Measurements from ENCODE around the gene RASAL3. TPM values are rescaled to one million over a fixed set of nuclear protein-coding genes. Genes with fewer than 3 reads are reported as not detected.

The RASAL3 gene
- total RNA-seq, 1 donor = not detected

DNA sequence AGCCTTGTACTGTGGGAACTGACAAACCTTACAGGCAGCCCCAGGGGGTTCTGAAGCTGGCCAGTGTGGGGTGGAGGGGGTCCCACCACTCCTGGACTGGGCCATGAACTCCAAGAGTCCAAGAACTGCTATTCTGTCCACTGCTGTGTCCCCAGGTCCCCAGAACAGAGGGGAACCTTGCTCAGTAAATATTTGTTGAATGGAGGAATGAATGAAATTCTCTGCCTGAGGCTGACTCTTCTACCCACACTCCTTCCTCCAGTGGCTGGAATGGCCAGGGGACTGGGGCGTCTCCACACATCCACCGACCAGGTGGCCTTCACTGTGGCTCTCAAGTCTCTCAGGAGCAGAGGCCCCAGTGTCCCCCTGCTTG, 26.2 kb downstream of the RASAL3 start:
- TF ChIP-seq, protein P1, sequence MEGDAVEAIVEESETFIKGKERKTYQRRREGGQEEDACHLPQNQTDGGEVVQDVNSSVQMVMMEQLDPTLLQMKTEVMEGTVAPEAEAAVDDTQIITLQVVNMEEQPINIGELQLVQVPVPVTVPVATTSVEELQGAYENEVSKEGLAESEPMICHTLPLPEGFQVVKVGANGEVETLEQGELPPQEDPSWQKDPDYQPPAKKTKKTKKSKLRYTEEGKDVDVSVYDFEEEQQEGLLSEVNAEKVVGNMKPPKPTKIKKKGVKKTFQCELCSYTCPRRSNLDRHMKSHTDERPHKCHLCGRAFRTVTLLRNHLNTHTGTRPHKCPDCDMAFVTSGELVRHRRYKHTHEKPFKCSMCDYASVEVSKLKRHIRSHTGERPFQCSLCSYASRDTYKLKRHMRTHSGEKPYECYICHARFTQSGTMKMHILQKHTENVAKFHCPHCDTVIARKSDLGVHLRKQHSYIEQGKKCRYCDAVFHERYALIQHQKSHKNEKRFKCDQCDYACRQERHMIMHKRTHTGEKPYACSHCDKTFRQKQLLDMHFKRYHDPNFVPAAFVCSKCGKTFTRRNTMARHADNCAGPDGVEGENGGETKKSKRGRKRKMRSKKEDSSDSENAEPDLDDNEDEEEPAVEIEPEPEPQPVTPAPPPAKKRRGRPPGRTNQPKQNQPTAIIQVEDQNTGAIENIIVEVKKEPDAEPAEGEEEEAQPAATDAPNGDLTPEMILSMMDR (IDR thresholded peaks at IDR 0.05; ENCODE audit: insufficient read depth, low read depth, low read length) = no peak
- no peak overlapping the region for H3K4me3 ChIP-seq (ENCODE audit: low read depth, low read length)
- DNase-seq (ENCODE audit: low read depth) = no peak

DNA sequence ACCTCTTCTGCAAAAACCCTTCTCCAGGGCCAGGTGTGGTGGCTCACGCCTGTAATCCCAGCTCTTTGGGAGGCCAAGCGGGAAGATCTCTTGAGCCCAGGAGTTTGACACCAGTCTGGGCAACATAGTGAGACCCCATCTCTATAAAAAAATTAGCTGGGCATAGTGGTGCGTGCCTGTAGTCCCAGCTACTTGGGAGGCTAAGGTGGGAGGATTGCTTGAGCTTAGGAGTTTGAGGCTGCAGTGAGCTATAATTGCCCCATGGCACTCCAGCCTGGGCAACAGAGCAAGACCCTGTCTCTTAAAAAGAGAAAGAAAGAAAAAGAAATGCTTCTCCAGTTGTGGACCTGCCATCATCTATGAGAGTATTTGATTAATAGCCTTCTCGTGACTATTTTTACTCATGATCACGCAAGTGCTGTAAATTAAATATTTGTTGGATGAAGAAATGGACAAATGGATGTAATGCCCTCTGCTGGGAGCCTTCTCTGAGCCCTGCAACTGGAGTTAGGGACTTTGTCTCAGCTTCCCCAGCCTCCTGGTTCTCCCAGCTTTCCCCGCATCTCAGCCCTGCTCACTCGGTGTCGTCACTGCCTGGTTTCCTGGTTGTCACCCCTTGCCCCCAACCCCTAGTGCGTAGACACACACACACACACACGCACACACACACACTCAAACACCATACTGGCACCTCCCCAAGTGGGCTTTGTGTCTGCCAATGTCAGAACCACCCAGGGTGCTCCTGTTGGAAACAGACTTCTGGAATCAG, 26.8 kb downstream of the RASAL3 start:
- TF ChIP-seq, protein P1 (IDR thresholded peaks at IDR 0.05; ENCODE audit: insufficient read depth, low read depth, low read length) = peak; percentile 36
- H3K4me3 ChIP-seq (ENCODE audit: low read depth, low read length) = no peak overlapping the region
- peak; percentile 50 for DNase-seq (ENCODE audit: low read depth)

DNA sequence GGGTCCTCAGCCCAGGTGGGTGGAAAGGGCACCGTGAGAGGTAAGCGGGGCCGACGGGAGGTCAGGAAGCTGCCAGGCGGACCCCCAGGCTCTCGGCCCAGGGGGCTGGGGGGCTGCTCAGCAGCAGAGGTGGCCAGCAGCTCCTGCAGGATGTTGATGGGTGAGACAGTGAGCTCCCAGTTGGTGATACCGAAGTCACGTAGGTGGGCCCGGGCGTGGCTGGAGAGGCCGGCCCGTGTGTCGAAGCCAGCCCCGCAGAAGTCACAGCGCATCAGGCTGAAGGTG, 27.6 kb downstream of the RASAL3 start:
- TF ChIP-seq, protein P1 (IDR thresholded peaks at IDR 0.05; ENCODE audit: insufficient read depth, low read depth, low read length) = no peak
- no peak overlapping the region for H3K4me3 ChIP-seq (ENCODE audit: low read depth, low read length)
- DNase-seq (ENCODE audit: low read depth) = no peak

DNA sequence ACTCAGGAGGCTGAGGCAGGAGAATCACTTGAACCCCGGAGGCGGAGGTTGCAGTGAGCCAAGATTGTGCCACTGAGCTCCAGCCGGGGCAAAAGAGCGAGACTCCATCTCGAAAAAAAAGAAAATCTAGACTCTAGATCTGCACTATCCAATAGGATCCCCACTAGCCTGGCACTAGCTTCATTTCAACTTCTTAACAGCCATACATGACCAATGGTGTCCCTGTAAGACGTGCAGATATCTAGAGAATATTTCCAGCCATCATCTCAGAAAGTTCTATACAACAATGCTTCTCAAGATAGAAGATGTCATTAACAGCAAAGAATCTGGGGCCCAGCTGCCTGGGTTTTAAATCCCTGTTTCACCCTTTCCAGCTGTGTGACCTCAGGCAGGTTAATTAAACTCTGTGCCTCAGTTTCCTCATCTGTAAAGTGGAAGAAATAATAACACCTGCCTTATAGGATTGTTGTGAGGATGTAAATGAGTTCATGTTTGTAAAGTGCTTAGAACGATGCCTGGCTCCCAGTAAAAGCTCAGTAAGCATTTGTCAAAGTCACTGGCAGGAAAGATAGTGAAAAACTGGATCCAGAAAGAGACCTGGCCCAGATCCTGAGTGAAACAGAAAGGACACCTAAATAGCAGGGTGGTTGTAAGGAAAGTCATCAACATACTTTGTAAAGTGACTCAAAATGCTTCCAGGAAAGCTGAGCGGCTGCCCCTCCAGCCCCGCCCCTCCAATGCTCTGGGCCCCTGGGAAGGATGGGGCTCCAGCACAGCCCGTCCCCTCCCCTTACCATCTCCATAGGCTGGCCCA, 28.1 kb downstream of the RASAL3 start:
- no peak overlapping the region for H3K4me3 ChIP-seq (ENCODE audit: low read depth, low read length)
- TF ChIP-seq, protein P1 (IDR thresholded peaks at IDR 0.05; ENCODE audit: insufficient read depth, low read depth, low read length) = no peak
- no peak for DNase-seq (ENCODE audit: low read depth)

- TF ChIP-seq, protein P1 (IDR thresholded peaks at IDR 0.05; ENCODE audit: insufficient read depth, low read depth, low read length) = no peak
- H3K4me3 ChIP-seq (ENCODE audit: low read depth, low read length) = peak overlapping the region; percentile 79
- DNase-seq (ENCODE audit: low read depth) = no peak
Observed at GRCh38 chr19:15433519-15434069, 30.8 kb downstream of the RASAL3 start.

DNA sequence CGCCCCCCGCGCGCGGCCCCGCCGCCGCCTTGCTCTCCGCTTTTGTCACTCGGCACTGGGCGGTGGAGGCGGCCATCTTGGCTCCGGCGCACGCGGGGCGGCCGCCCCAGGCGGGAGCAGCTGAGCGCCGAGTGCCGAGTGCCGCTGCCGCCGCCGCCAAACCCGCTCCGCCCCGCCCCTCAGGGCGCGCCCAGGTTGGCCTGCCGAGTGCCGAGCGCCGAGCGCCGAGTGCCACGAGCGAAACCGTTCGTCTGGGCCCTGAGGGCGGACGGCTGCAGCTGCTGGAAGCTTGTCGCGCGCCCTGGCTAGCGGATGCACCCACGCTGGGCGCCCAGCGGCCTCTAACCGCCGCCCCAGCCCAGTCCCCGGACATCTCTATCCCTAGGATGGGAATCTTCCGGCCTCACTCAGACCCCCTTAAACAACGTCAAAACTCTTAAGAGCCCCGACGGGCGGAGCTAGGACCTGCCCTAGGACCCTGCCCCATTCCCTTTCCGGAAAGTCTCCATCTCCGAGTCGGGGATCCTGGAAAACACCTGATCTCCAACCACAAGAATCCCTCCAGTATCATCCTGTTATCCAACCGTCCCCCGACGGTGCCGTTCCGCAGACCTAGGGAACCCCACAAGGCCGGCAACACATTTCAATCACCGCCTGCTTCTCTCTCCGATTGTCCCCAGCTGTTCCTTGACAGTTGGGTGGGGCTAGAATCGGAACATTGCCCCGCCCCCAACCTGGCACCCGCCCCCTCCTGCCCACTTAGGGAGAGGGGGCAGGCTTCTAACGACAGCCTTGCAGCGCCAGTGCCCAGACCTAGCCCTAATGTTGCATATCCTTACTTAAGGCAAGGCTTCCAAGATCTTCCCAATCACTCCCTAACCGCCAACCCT, 31.5 kb downstream of the RASAL3 start:
- TF ChIP-seq, protein P1 (IDR thresholded peaks at IDR 0.05; ENCODE audit: insufficient read depth, low read depth, low read length) = no peak
- peak overlapping the region; percentile 79 for H3K4me3 ChIP-seq (ENCODE audit: low read depth, low read length)
- DNase-seq (ENCODE audit: low read depth) = peak; percentile 92

Measured in fibroblast of villous mesenchyme (primary cell).